ENCODE data around the gene DPY30.
"Not testable (repeated sequence)": the region's sequence is repeated elsewhere in the genome, so short reads cannot be mapped to it uniquely, and the experiment has no call there.

Gene DPY30

DNA sequence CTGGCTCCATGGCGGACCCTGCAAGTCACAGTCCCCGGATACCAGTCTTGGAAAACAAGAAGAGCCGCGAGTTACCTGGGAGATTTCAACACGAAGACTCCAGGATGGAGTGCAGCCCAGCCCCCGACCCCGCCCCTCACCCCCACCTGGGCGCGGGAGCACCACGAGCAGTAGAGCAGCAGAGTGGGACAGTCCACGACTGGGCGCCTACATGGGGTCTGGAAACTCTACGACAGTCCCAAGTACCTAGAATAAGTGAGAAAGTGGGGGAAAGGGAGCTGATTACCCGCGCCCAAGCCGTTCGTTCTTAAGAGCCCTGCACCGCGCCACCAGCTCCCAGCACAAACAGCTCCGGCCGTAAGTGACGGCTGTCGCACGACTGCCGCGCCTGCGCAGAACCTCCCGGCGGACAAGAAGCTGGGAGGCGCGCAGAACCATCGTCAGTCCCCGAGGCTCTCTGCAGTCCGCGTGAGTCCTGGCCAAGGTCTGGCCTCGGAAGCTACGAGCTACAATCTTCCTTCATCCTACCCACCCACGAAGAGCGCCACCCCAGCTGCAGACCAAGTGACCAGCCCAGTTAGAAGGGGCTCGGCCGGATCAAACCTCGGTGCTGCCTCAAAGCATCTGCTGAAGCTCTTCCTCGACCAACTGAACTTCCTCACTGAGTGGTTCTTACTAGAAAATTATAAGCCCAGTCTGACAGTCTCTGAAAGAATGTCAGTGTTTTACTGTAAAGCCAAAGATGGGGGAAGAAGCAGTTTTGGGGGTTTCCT is at the start of gene DPY30:
DPY30 (minus strand) TSS at position 359 of the 773 bp plus-strand sequence; CDS start at position 10, 349 bp downstream.
- DNase-seq (ENCODE audit: low read depth), result peak; percentile 84

DNA sequence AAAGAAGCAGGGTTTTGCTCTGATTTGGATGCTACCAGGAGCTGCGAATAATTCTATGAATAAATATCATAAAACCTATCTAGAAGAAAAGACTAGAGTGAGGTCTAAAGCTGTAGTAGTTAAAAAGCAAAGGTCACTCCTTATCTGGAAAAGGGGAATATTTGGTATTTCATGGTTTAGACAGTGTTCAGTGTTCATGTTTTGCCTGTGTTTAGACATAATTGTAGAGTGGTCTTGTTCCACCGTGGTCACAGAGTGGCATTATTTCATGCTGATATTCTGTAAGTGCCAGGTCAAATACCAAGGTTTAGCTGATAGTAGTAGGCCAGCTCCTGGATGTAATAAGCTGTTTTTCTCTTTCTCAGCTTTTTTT is 34.5 kb upstream of the DPY30 start:
- no peak for DNase-seq (ENCODE audit: low read depth)

- DNase-seq (ENCODE audit: low read depth), result no peak
Measured at GRCh38 chr2:32067549-32067948, 27.9 kb upstream of the DPY30 start.

DNA sequence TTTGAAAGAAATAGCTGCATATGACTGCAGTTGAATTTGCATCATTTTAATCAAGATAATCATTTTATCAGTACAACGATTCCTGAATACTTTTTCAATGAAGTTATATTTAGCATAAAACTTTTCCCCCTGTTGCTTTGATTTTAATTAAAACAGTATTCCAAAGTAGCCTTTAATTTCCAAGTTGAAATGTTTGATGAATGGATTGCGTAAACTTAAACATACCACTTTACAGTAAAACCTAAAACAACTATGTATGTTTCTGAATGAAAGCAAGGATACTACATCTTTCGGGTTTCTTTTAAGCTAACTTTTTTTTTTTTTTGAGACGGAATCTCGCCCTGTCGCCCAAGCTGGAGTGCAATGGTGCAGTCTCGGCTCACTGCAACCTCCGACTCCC is 25.1 kb upstream of the DPY30 start:
- DNase-seq (ENCODE audit: low read depth), result no peak

GRCh38 chr2:32064021-32064601 is 24.5 kb upstream of the DPY30 start:
- DNase-seq (ENCODE audit: low read depth), result peak; percentile 4

DNA sequence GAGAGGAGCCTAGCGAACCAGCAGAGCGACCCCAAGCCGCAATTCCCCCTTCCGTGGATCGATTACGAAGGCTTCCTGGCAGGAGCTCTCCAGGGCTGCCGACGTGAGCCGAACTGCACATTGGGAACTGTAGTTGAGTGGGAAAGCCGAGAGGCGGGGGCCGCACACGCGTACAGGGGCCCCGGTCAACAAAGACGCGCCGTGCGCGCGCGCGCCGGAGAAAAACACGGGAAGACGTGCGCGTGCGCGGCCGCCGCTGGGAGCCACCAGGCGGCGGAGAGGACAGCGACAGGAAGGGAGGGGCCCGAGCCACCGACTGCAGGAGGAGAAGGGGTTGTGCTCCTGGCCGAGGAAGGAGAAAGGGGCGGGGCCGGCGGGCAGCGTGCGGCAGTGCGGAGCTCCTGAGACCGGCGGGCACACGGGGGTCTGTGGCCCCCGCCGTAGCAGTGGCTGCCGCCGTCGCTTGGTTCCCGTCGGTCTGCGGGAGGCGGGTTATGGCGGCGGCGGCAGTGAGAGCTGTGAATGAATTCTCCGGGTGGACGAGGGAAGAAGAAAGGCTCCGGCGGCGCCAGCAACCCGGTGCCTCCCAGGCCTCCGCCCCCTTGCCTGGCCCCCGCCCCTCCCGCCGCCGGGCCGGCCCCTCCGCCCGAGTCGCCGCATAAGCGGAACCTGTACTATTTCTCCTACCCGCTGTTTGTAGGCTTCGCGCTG is 23.9 kb upstream of the DPY30 start, which contains the start of gene SPAST:
SPAST (plus strand) TSS at position 247 of the 711 bp plus-strand sequence; CDS start at position 523, 276 bp downstream.
- DNase-seq (ENCODE audit: low read depth), result peak; percentile 96

- DNase-seq (ENCODE audit: low read depth), result no peak
Measured at GRCh38 chr2:32061973-32062861, 22.6 kb upstream of the DPY30 start.

DNA sequence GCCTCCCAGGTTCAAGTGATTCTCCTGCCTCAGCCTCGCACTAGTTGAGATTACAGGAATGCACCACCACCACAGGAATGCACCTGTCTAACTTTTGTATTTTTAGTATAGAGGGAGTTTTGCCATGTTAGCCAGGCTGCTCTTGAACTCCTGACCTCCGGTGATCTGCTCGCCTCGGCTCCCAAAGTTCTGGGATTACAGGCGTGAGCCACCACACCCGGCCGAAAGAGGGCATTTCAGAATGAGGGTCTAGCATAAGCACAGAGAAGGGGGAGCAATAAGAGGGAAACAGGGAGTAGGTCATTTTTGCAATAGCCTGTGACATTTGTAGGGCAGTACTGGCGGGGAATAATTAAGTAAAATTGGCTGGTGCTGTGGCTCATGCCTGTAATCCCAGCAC is 21.8 kb upstream of the DPY30 start:
- DNase-seq (ENCODE audit: low read depth), result no peak

GRCh38 chr2:32060266-32060665 is 20.7 kb upstream of the DPY30 start:
- DNase-seq (ENCODE audit: low read depth), result no peak

DNA sequence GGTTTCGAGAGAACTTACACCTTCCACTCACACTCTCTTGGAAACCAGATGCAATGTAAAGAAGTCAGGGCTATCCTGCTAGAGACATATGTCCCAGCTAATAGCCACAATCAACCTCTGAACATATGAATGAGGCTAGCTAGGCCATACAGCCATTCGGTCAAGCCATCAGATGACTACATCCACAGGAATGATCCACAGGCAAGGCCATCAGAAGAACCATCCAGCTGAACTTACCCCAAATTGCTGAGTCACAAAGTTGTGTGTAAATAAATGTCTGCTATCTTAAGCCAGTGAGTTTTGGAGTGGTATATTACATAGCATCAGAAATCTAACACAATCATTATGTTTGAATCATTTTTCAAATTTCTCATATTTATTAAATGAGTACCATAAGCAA is 18.5 kb upstream of the DPY30 start:
- no peak for DNase-seq (ENCODE audit: low read depth)

GRCh38 chr2:32054583-32054982 is 15.0 kb upstream of the DPY30 start:
- not testable (repeated sequence) for DNase-seq (ENCODE audit: low read depth)

GRCh38 chr2:32051836-32052439 is 12.3 kb upstream of the DPY30 start:
- DNase-seq (ENCODE audit: low read depth), result no peak

GRCh38 chr2:32043561-32043960 is 4.0 kb upstream of the DPY30 start:
- no peak for DNase-seq (ENCODE audit: low read depth)

DNA sequence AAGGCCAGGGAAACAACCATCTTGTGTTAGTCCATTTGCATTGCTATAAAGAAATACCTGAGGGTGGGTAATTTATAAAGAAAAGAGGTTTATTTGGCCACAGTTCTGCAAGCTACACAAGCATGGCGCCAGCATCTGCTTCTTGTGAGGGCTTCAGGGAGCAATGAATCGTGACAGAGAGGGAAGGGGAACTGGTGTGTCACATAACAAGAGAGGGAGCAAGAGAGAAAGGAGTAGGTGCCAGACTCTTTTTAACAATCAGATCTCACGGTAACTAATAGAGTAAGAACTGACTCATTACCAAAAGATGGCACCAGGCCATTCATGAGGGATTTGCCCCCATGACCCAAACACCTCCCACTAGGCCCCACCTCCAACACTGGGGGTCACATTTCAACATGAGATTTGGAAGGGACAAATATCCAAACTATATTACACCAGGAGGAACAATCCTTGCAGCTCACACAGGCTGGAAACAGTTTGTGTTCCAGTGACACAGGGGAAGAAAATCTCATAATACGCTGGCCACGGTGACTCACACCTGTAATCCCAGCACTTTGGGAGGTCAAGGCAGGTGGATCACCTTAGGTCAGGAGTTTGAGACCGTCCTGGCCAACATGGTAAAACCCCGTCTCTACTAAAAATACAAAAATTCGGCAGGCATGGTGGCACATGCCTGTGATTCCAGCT is 5.3 kb downstream of the DPY30 start:
- not testable (repeated sequence) for DNase-seq (ENCODE audit: low read depth)

- not testable (repeated sequence) for DNase-seq (ENCODE audit: low read depth)
Measured at GRCh38 chr2:32018789-32019482, 20.7 kb downstream of the DPY30 start.

GRCh38 chr2:32012872-32013271 is 26.7 kb downstream of the DPY30 start:
- DNase-seq (ENCODE audit: low read depth), result no peak

GRCh38 chr2:32011485-32011960 is 28.1 kb downstream of the DPY30 start:
- DNase-seq (ENCODE audit: low read depth), result no peak

GRCh38 chr2:32010670-32011484 is 28.7 kb downstream of the DPY30 start, which contains the start of gene MEMO1:
MEMO1 (minus strand) TSS chr2:32011008; CDS start chr2:32010247, 761 bp downstream.
- DNase-seq (ENCODE audit: low read depth), result peak; percentile 86

GRCh38 chr2:32010280-32010669 is 29.3 kb downstream of the DPY30 start:
- peak; percentile 58 for DNase-seq (ENCODE audit: low read depth)
